Activated naive CD4-positive, alpha-beta T cell treated with anti-CD3 and anti-CD28 coated beads for 36 hours (primary cell): ENCODE measurements around the gene TTLL8. TPM values are rescaled to one million over a fixed set of nuclear protein-coding genes. Genes with fewer than 3 reads are reported as not detected.
A peak's percentile ranks its signal among the peaks of the same experiment; 100 is the strongest.

ENCODE experiments used
- CTCF ChIA-PET: fragments of 350-600 bp; sonication (Branson Sonifier 250); formaldehyde crosslinking; loops from one replicate; lab custom pipeline; 2021; ENCODE audit warnings: antibody characterized with exemption; lab: Charles Lee
- DNase-seq: peaks from one replicate; pipeline ENCODE4 v3.0.0-alpha.2; 2020
- H3K27ac Mint-ChIP-seq: one replicate; pipeline ENCODE4 v1.8.0; 2021; ENCODE audit warnings: mild to moderate bottlenecking, mixed read lengths
- H3K27me3 Mint-ChIP-seq: one replicate; pipeline ENCODE4 v1.8.0; 2021; ENCODE audit warnings: low read depth, mixed read lengths
- H3K36me3 Mint-ChIP-seq: one replicate; pipeline ENCODE4 v1.8.0; 2021; ENCODE audit warnings: low read depth, mixed read lengths
- H3K4me1 Mint-ChIP-seq: one replicate; pipeline ENCODE4 v1.8.0; 2021; ENCODE audit warnings: low read depth, mixed read lengths
- H3K4me3 Mint-ChIP-seq: one replicate; pipeline ENCODE4 v1.8.0; 2021; ENCODE audit warnings: mild to moderate bottlenecking, moderate library complexity, mixed read lengths
- H3K9me3 Mint-ChIP-seq: one replicate; pipeline ENCODE4 v1.8.0; 2021; ENCODE audit warnings: mixed read lengths
- intact Hi-C: fragments of 100-400 bp; cut with micrococcal nuclease; formaldehyde crosslinking; loops from one replicate; pipeline ENCODE4 v1.15.1; 2023
- total RNA-seq, 2 experiments: library from RNA; stranded (reverse); gene quantifications; one replicate each; pipeline ENCODE4 v1.2.3, GENCODE V29; 2021

The TTLL8 gene
- total RNA-seq = not detected

- no peak for DNase-seq
- Mint-ChIP-seq H3K4me3 (no peak within 1 kb of the TSS), H3K9me3 (peaks cover 5% of the 10 kb centered on the region), H3K27me3 (peaks cover 31% of the 10 kb centered on the region), H3K4me1 (peaks cover 2% of the 10 kb centered on the region), H3K27ac (no peak within 1 kb of the TSS), H3K36me3 (no peaks in the 10 kb centered on the region)
- CTCF ChIA-PET = no interaction called here
- intact Hi-C loops = no loop called here
These were observed at the start of gene TTLL8 for GRCh38 chr22:50058061-50058905. TSS of gene TTLL8 (minus strand) at chr22:50058298.

- H3K36me3 Mint-ChIP-seq = no peaks in the 10 kb centered on the region
- no peak overlapping the region for H3K27ac Mint-ChIP-seq
- H3K4me1 Mint-ChIP-seq = peaks cover 11% of the 10 kb centered on the region
- H3K4me3 Mint-ChIP-seq = no peak overlapping the region
- H3K9me3 Mint-ChIP-seq = no peaks in the 10 kb centered on the region
- intact Hi-C loops = no loop called here
- DNase-seq = no peak
- CTCF ChIA-PET = no interaction called here
- H3K27me3 Mint-ChIP-seq = peaks cover 5% of the 10 kb centered on the region
These were observed 49.4 kb upstream of the TTLL8 start for GRCh38 chr22:50107529-50107928.

GRCh38 chr22:50105208-50106100 is 47.4 kb upstream of the TTLL8 start:
- no peaks in the 10 kb centered on the region for H3K36me3 Mint-ChIP-seq
- peaks cover 8% of the 10 kb centered on the region for H3K4me1 Mint-ChIP-seq
- H3K9me3 Mint-ChIP-seq = no peaks in the 10 kb centered on the region
- intact Hi-C loops = no loop called here
- H3K27me3 Mint-ChIP-seq = no peaks in the 10 kb centered on the region
- CTCF ChIA-PET = interaction anchor here (0.9 kb wide), 1 partner anchor 19 kb away, joined by 3 read pairs; no protein-coding TSS in a partner anchor
- peak; percentile 37 for DNase-seq
- peak overlapping the region; percentile 64 for H3K4me3 Mint-ChIP-seq
- peak overlapping the region; percentile 59 for H3K27ac Mint-ChIP-seq

- intact Hi-C loops = no loop called here
- Mint-ChIP-seq H3K27ac (no peak overlapping the region), H3K9me3 (no peaks in the 10 kb centered on the region), H3K4me1 (peaks cover 8% of the 10 kb centered on the region), H3K4me3 (no peak overlapping the region), H3K27me3 (no peaks in the 10 kb centered on the region), H3K36me3 (no peaks in the 10 kb centered on the region)
- CTCF ChIA-PET = interaction anchor here (0.8 kb wide), 1 partner anchor 98 kb away, joined by 3 read pairs; no protein-coding TSS in a partner anchor
- no peak for DNase-seq
These were observed 46.0 kb upstream of the TTLL8 start for GRCh38 chr22:50104141-50104544.

- no peak overlapping the region for H3K4me3 Mint-ChIP-seq
- CTCF ChIA-PET = no interaction called here
- H3K36me3 Mint-ChIP-seq = no peaks in the 10 kb centered on the region
- H3K4me1 Mint-ChIP-seq = peaks cover 8% of the 10 kb centered on the region
- no peaks in the 10 kb centered on the region for H3K9me3 Mint-ChIP-seq
- peaks cover 3% of the 10 kb centered on the region for H3K27me3 Mint-ChIP-seq
- intact Hi-C loops = no loop called here
- DNase-seq = no peak
- no peak overlapping the region for H3K27ac Mint-ChIP-seq
These were observed 44.8 kb upstream of the TTLL8 start for GRCh38 chr22:50102946-50103345.

- H3K4me1 Mint-ChIP-seq = peaks cover 8% of the 10 kb centered on the region
- H3K9me3 Mint-ChIP-seq = no peaks in the 10 kb centered on the region
- CTCF ChIA-PET = no interaction called here
- intact Hi-C loops = no loop called here
- H3K27me3 Mint-ChIP-seq = peaks cover 3% of the 10 kb centered on the region
- no peaks in the 10 kb centered on the region for H3K36me3 Mint-ChIP-seq
- no peak for DNase-seq
- no peak overlapping the region for H3K27ac Mint-ChIP-seq
- H3K4me3 Mint-ChIP-seq = no peak overlapping the region
These were observed 43.9 kb upstream of the TTLL8 start for GRCh38 chr22:50101870-50102565.

- no peaks in the 10 kb centered on the region for H3K9me3 Mint-ChIP-seq
- no peak overlapping the region for H3K4me3 Mint-ChIP-seq
- no peak for DNase-seq
- peaks cover 3% of the 10 kb centered on the region for H3K27me3 Mint-ChIP-seq
- intact Hi-C loops = no loop called here
- no peak overlapping the region for H3K27ac Mint-ChIP-seq
- no peaks in the 10 kb centered on the region for H3K36me3 Mint-ChIP-seq
- no peaks in the 10 kb centered on the region for H3K4me1 Mint-ChIP-seq
- CTCF ChIA-PET = no interaction called here
These were observed 40.0 kb upstream of the TTLL8 start for GRCh38 chr22:50098052-50098451.

- peaks cover 6% of the 10 kb centered on the region for H3K27me3 Mint-ChIP-seq
- peaks cover 12% of the 10 kb centered on the region for H3K9me3 Mint-ChIP-seq
- H3K36me3 Mint-ChIP-seq = peaks cover 2% of the 10 kb centered on the region
- intact Hi-C loops = no loop called here
- no peaks in the 10 kb centered on the region for H3K4me1 Mint-ChIP-seq
- H3K27ac Mint-ChIP-seq = no peak overlapping the region
- H3K4me3 Mint-ChIP-seq = no peak overlapping the region
- CTCF ChIA-PET = no interaction called here
- no peak for DNase-seq
These were observed 34.2 kb upstream of the TTLL8 start for GRCh38 chr22:50092342-50092741.

- Mint-ChIP-seq H3K27me3 (peaks cover 16% of the 10 kb centered on the region), H3K9me3 (peaks cover 20% of the 10 kb centered on the region), H3K36me3 (peaks cover 11% of the 10 kb centered on the region), H3K4me3 (no peak overlapping the region), H3K27ac (no peak overlapping the region), H3K4me1 (no peaks in the 10 kb centered on the region)
- intact Hi-C loops = no loop called here
- no peak for DNase-seq
- CTCF ChIA-PET = no interaction called here
These were observed 33.1 kb upstream of the TTLL8 start for GRCh38 chr22:50091092-50091768.

GRCh38 chr22:50090412-50090714 is 32.3 kb upstream of the TTLL8 start:
- Mint-ChIP-seq H3K27me3 (peaks cover 17% of the 10 kb centered on the region), H3K4me3 (no peak overlapping the region), H3K4me1 (peaks cover 4% of the 10 kb centered on the region), H3K27ac (no peak overlapping the region), H3K36me3 (peaks cover 11% of the 10 kb centered on the region), H3K9me3 (peaks cover 20% of the 10 kb centered on the region)
- DNase-seq = no peak
- intact Hi-C loops = no loop called here
- CTCF ChIA-PET = no interaction called here

- Mint-ChIP-seq H3K4me3 (no peak within 1 kb of the TSS), H3K4me1 (peaks cover 9% of the 10 kb centered on the region), H3K36me3 (peaks cover 11% of the 10 kb centered on the region), H3K27ac (no peak within 1 kb of the TSS), H3K9me3 (peaks cover 20% of the 10 kb centered on the region), H3K27me3 (peaks cover 21% of the 10 kb centered on the region)
- no peak for DNase-seq
- intact Hi-C loops = no loop called here
- CTCF ChIA-PET = no interaction called here
These were observed 31.7 kb upstream of the TTLL8 start, which contains the start of gene MOV10L1 for GRCh38 chr22:50089682-50090411. TSS of gene MOV10L1 (plus strand) at chr22:50090006. CDS start at chr22:50090089, 83 bp downstream.
